HG02970 (cell line): ENCODE data around the gene DOK6.
"Not testable (repeated sequence)": the region's sequence is repeated elsewhere in the genome, so short reads cannot be mapped to it uniquely, and the experiment has no call there.

Source experiments
- ATAC-seq: cut with Tn5 transposase; IDR thresholded peaks from one replicate; pipeline ENCODE4 v1.9.1; 2021; ENCODE audit warnings: mild to moderate bottlenecking, moderate library complexity, moderate number of reproducible peaks; ENCODE audit not compliant: unreplicated experiment, low FRiP score

The DOK6 gene

DNA sequence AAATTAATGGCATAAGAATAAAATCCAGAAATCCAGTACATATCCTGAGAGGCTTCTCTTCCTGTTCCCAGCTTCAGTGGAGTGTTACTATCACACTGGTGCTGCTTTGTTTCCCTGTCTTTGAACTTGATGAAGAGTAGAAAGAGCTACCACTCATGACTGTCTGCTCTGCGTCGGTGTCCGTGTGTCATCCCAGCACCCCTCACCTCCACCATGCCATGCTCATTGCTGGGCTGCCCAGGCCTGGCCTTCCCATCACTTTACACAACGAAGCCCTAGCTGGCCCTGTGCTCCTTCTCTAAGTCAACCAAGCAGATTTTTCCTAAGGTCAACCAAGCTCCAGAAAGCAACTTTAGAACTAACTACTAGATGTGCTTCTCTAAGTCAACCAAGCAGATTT is 215.4 kb downstream of the DOK6 start:
- ATAC-seq, result no peak

- no peak for ATAC-seq
These were observed 216.7 kb downstream of the DOK6 start for GRCh38 chr18:69617408-69617807.

DNA sequence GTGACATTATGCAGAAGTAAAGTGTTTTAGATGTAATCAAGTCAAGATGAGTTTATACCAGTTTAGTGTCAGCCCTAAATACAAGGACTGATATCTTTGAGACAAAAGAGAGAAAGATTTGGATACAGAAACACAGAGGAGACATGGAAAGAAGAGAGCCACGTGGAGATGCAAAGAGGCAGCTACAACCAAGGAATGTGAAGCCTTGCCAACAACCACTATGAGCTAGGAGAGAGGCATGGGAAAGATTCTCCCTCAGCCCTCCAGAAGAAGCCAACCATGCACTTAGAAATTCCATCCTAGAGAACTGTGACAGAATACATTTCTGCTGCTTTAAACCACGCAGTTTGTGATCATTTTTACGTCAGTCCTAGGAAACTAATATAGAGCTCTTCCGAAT is 217.2 kb downstream of the DOK6 start:
- no peak for ATAC-seq

- ATAC-seq, result no peak
These were observed 221.5 kb downstream of the DOK6 start for GRCh38 chr18:69622184-69622583.

DNA sequence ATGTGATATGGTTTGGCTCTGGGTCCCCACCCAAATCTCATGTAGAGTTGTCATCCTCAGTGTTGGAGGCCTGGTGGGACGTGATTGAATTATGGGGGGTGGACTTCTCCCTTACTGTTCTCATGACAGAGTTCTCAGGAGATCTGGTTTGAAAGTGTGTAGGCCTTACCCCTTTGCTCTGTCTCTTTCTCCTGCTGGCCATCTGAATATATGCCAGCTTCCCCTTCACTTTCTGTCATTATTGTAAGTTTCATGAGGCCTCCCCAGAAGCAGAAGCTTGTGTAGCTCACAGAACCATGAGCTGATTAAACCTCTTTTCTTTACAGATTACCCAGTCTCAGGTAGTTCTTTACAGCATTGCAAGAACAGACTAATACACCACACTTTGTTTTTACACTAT is 222.3 kb downstream of the DOK6 start:
- no peak for ATAC-seq

- ATAC-seq, result no peak
These were observed 225.5 kb downstream of the DOK6 start for GRCh38 chr18:69626171-69626570.

GRCh38 chr18:69626643-69627242 is 226.1 kb downstream of the DOK6 start:
- ATAC-seq, result no peak

GRCh38 chr18:69628774-69629359 is 228.2 kb downstream of the DOK6 start:
- no peak for ATAC-seq

- no peak for ATAC-seq
These were observed 230.6 kb downstream of the DOK6 start for GRCh38 chr18:69631281-69631680.

GRCh38 chr18:69635482-69635881 is 234.8 kb downstream of the DOK6 start:
- no peak for ATAC-seq

- ATAC-seq, result no peak
These were observed 236.0 kb downstream of the DOK6 start for GRCh38 chr18:69636529-69637301.

GRCh38 chr18:69638056-69638455 is 237.4 kb downstream of the DOK6 start:
- ATAC-seq, result no peak

GRCh38 chr18:69647702-69648101 is 247.0 kb downstream of the DOK6 start:
- no peak for ATAC-seq

DNA sequence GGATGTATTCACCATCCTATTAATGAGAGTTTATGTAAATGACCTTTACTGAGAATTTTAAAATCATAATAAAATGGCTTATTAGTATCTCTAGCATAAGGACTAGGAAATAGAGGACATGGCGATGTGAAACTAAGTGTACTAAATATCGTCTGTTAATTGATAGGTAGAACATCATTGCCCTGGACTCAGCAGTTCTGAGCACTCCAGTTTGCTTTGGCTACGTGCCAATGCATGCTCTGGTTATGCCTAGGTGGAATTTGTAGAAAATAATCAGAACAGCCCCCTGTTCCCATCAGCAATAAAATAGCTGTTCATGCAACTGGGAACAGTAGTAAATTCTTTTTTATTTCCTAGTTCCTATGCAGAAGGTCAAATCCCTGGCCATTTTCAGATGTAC is 247.8 kb downstream of the DOK6 start:
- no peak for ATAC-seq

DNA sequence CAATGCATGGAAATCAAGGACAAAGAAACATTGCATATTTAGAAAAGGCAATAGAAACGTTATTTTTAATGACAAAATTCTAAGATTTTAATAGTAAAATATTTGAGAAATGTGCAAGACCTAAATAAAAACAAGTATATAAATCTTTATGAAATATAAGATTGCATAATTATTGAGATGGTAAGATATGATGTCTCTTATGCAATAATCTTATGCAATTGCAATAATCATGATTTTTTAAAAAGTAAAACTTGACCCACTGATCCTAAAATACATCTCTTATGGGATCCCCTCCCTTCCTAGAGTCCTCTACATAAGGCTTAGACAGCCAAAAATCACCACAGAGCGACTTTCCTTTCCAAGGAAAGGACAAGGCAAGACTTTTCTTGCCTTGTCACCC is 249.0 kb downstream of the DOK6 start:
- no peak for ATAC-seq

DNA sequence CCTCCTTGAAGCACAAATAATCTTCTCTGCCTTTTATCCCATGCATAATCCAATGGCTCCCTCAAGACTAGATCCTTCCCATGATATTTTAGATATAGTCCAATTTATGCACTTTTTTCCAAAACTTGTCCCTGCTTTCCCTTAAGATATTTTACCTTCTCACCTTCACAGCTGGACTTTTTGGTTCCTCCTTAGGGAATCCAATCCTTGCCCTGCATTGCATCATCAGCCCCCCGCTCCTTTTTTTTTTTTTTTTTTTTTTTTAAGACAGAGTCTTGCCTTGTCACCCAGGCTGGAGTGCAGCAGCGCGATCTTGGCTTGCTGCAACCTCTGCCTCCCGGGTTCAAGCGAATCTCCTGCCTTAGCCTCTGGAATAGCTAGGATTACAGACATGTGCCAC is 250.6 kb downstream of the DOK6 start:
- no peak for ATAC-seq

DNA sequence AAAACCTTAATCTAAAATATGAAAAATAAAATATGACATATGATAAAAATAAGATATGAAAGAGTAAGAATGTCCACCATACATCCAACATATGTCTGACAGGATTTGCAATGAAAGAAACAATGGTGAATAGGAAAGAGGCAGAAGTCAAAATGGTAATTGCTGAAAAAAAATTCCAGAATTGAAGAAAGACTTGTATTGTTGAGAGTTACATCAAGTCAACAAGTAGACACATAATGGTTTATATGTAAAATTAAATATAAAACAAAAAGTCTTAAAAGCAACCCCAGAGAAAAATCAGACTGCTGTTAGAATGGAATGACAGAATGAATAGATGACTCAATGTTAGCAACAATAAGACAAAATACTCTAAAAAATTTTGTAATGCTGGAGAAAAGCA is 255.1 kb downstream of the DOK6 start:
- no peak for ATAC-seq

DNA sequence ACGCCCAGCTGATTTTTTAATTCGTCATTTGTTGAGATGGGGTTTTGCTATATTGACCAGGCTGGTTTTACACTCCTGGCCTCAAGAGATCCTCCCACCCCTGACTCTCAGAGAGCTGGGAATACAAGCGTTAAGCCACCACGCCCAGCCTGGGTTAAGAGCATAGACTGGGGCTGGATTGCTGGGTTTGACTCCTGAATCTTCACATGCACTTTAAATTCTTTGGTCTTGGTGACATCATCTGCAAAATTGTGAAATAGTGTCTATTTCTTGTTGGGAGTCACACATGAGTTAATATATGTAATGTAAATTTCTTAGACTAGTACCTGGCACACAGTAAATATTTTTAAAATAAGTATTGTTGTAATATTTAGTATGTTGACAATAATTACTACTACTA is 257.4 kb downstream of the DOK6 start:
- no peak for ATAC-seq

DNA sequence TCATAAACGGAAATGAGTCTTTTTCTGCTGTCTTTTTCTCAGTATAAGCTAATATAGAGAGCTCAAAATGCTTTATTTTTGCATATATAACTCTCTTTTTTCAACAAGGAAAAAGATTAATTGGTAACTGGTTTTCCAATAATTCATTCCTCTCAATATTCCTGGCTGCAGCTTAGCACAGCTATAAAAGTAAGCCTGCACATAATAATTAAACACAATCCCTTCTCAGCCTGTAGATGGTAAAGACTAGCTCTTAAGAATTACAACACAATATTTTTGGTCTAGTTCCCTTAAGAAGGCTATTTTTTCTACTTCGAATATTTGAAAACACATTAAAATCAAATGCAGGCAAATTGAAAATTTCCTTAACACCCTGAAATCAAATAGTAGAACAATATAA is 258.0 kb downstream of the DOK6 start:
- ATAC-seq, result no peak

GRCh38 chr18:69659142-69659651 is 258.5 kb downstream of the DOK6 start:
- ATAC-seq, result no peak

DNA sequence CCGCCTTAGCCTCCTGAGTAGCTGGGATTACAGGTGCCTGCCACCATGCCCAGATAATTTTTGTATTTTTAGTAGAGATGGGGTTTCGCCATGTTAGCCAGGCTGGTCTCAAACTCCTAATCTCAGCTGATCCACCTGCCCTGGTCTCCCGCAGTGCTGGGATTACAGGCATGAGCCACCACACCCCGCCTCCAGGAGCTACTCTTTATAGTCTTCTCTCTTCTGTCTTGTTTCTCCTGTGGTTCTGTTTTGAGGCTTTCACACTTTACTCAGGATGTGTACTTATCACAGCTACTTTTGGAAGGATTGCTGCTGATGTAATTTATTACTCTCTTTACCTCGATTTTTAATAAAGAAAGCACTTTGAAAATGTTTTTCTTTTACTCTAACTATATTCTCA is 261.4 kb downstream of the DOK6 start:
- not testable (repeated sequence) for ATAC-seq

- no peak for ATAC-seq
These were observed 263.7 kb downstream of the DOK6 start for GRCh38 chr18:69664399-69664798.
